AG20443 (cell line): ENCODE results near the gene KIF24.
A peak's percentile ranks its signal among the peaks of the same experiment; 100 is the strongest.
"Not testable (repeated sequence)": the region's sequence is repeated elsewhere in the genome, so short reads cannot be mapped to it uniquely, and the experiment has no call there.

ENCODE experiments used
- DNase-seq: peaks from one replicate; pipeline ENCODE4 v3.0.0; 2012; ENCODE audit warnings: low spot score, mixed read lengths

The KIF24 gene

GRCh38 chr9:34328987-34329832 is at the start of gene KIF24, which contains the start of gene NUDT2:
Gene KIF24 (minus strand): TSS chr9:34329268. CDS start chr9:34311346, 17,922 bp downstream.
Gene NUDT2 (plus strand): TSS chr9:34329569. CDS start chr9:34339040, 9,471 bp downstream.
- DNase-seq: peak; percentile 96

GRCh38 chr9:34378376-34379060 is 49.5 kb upstream of the KIF24 start:
- DNase-seq: no peak

- DNase-seq: peak; percentile 40
Measured at GRCh38 chr9:34377404-34377746, 48.3 kb upstream of the KIF24 start.

- peak; percentile 93 for DNase-seq
Measured at GRCh38 chr9:34376596-34377403, 47.7 kb upstream of the KIF24 start, which contains the start of gene MYORG. Gene MYORG (minus strand): TSS chr9:34376898. CDS start chr9:34372943, 3,955 bp downstream.

- DNase-seq: peak; percentile 35
Measured at GRCh38 chr9:34375901-34376595, 47.0 kb upstream of the KIF24 start.

GRCh38 chr9:34374905-34375552 is 46.0 kb upstream of the KIF24 start:
- DNase-seq: peak; percentile 4

- no peak for DNase-seq
Measured at GRCh38 chr9:34374339-34374738, 45.3 kb upstream of the KIF24 start.

GRCh38 chr9:34373749-34374148 is 44.7 kb upstream of the KIF24 start:
- no peak for DNase-seq

- no peak for DNase-seq
Measured at GRCh38 chr9:34372467-34373011, 43.5 kb upstream of the KIF24 start.

- DNase-seq: no peak
Measured at GRCh38 chr9:34371886-34372466, 42.9 kb upstream of the KIF24 start.

GRCh38 chr9:34370970-34371880 is 42.2 kb upstream of the KIF24 start:
- no peak for DNase-seq

GRCh38 chr9:34370335-34370969 is 41.4 kb upstream of the KIF24 start:
- DNase-seq: no peak

- no peak for DNase-seq
Measured at GRCh38 chr9:34369636-34370035, 40.6 kb upstream of the KIF24 start.

GRCh38 chr9:34368796-34369195 is 39.7 kb upstream of the KIF24 start:
- DNase-seq: not testable (repeated sequence)

- not testable (repeated sequence) for DNase-seq
Measured at GRCh38 chr9:34367751-34368410, 38.8 kb upstream of the KIF24 start.

GRCh38 chr9:34366365-34366764 is 37.3 kb upstream of the KIF24 start:
- DNase-seq: no peak

- no peak for DNase-seq
Measured at GRCh38 chr9:34365282-34365681, 36.2 kb upstream of the KIF24 start.

GRCh38 chr9:34363619-34364351 is 34.7 kb upstream of the KIF24 start:
- DNase-seq: no peak
